ENCODE measurements around the gene NLRX1. TPM values are rescaled to one million over a fixed set of nuclear protein-coding genes. Genes with fewer than 3 reads are reported as not detected.

Gene NLRX1
- total RNA-seq, 1 donor from 2014 or later, result 35.9 TPM

DNA sequence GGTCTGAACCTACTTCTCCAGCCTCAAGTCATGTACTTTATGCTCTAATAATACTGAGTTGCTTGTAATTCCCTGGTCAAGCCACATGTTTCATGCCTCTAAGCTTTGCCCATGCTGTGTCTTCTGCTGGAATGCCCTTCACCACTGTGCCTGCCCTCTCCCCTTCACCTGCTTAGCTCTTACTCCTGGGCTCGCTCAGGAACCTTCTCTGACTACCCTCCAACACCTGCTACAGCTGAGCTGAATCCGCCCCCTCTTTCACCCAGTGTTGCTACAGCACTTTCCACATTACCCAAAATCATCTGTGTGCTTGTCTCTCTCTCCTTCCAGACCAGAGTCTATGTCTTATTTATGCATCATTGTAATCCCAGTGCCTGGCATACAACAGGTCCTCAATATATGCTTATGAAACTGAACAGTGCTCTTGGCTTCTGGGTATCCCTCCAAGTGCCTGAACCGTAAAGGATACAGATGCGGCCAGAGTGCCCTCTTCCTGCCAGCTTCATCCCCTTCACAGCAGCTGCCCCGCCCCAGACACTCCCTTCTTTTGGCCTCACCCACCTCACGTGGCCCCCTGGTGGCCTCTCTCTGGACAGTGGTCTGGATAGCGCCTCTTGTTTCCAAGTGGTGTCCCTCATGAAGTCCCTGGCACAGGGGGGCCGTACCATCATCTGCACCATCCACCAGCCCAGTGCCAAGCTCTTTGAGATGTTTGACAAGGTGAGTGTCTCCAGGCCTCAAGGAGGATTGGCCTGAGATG lies 12.6 kb upstream of the NLRX1 start:
- Histone ChIP-seq H3K27ac (no peak overlapping the region), H3K9me3 (no peaks in the 10 kb centered on the region), H3K36me3 (no peaks in the 10 kb centered on the region), H3K4me1 (no peaks in the 10 kb centered on the region), H3K4me3 (no peak overlapping the region), H3K27me3 (no peaks in the 10 kb centered on the region)
- DNase-seq (ENCODE audit: low spot score in 2 of 2), result no peak
- TF ChIP-seq, protein P1, sequence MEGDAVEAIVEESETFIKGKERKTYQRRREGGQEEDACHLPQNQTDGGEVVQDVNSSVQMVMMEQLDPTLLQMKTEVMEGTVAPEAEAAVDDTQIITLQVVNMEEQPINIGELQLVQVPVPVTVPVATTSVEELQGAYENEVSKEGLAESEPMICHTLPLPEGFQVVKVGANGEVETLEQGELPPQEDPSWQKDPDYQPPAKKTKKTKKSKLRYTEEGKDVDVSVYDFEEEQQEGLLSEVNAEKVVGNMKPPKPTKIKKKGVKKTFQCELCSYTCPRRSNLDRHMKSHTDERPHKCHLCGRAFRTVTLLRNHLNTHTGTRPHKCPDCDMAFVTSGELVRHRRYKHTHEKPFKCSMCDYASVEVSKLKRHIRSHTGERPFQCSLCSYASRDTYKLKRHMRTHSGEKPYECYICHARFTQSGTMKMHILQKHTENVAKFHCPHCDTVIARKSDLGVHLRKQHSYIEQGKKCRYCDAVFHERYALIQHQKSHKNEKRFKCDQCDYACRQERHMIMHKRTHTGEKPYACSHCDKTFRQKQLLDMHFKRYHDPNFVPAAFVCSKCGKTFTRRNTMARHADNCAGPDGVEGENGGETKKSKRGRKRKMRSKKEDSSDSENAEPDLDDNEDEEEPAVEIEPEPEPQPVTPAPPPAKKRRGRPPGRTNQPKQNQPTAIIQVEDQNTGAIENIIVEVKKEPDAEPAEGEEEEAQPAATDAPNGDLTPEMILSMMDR (IDR thresholded peaks at IDR 0.05), result no peak
- intact Hi-C loops (cut with DNase I), result no loop called here

DNA sequence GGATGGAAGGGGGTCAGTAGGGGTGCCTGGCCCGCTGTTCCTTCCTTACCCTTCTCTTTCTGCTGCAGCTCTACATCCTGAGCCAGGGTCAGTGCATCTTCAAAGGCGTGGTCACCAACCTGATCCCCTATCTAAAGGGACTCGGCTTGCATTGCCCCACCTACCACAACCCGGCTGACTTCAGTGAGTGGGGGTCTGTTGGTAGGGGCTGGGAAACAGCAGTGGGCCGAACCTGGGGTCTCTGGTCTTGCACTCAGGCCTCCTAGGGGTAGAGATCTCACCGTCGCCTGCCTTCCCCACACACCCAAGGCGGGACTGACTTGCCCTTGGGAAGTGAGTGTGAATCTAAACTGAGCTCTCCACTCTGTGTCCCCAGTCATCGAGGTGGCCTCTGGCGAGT lies 12.0 kb upstream of the NLRX1 start:
- TF ChIP-seq, protein P1 (IDR thresholded peaks at IDR 0.05), result no peak
- no peak for DNase-seq (ENCODE audit: low spot score in 2 of 2)
- Histone ChIP-seq H3K4me1 (no peaks in the 10 kb centered on the region), H3K9me3 (no peaks in the 10 kb centered on the region), H3K4me3 (no peak overlapping the region), H3K27me3 (no peaks in the 10 kb centered on the region), H3K36me3 (no peaks in the 10 kb centered on the region), H3K27ac (no peak overlapping the region)
- intact Hi-C loops (cut with DNase I), result no loop called here

DNA sequence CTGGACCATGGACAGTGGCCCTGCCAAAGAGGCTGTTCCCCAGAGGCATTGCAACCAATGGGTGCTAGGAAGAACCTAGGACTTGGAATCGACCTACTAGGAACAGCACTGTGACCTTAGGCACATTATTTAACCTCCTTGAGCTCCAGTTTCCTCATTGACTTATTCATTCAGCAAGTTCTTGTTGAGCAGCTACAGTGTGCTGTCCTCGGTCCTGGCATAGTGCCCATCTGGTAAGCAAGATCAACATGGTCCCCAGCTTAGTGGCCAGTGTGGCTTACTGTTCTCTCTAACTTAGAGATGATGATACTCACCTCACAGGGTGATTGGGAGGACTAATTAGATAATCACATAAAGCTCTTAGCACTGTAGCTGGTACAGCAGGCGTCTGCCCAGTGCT lies 11.5 kb upstream of the NLRX1 start:
- H3K4me3 ChIP-seq, result no peak overlapping the region
- intact Hi-C loops (cut with DNase I), result no loop called here
- no peaks in the 10 kb centered on the region for H3K4me1 ChIP-seq
- H3K27me3 ChIP-seq, result no peaks in the 10 kb centered on the region
- TF ChIP-seq, protein P1 (IDR thresholded peaks at IDR 0.05), result no peak
- H3K36me3 ChIP-seq, result no peaks in the 10 kb centered on the region
- no peak overlapping the region for H3K27ac ChIP-seq
- H3K9me3 ChIP-seq, result no peaks in the 10 kb centered on the region
- no peak for DNase-seq (ENCODE audit: low spot score in 2 of 2)

DNA sequence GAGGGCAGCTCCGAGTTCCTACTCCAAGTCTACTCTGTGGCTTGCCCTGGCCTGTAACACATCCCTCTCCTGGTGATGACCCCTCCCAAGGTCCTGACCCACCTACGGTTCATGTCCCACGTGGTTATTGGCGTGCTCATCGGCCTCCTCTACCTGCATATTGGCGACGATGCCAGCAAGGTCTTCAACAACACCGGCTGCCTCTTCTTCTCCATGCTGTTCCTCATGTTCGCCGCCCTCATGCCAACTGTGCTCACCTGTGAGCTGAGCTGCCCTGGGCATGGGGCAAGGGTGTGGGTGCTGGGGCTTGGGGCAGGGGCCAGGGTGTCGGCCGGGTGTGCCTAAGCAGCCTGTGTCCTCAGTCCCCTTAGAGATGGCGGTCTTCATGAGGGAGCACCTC lies 10.1 kb upstream of the NLRX1 start:
- H3K4me3 ChIP-seq, result no peak overlapping the region
- DNase-seq (ENCODE audit: low spot score in 2 of 2), result no peak
- H3K36me3 ChIP-seq, result no peaks in the 10 kb centered on the region
- TF ChIP-seq, protein P1 (IDR thresholded peaks at IDR 0.05), result no peak
- intact Hi-C loops (cut with DNase I), result no loop called here
- H3K27ac ChIP-seq, result no peak overlapping the region
- H3K27me3 ChIP-seq, result no peaks in the 10 kb centered on the region
- no peaks in the 10 kb centered on the region for H3K4me1 ChIP-seq
- no peaks in the 10 kb centered on the region for H3K9me3 ChIP-seq

DNA sequence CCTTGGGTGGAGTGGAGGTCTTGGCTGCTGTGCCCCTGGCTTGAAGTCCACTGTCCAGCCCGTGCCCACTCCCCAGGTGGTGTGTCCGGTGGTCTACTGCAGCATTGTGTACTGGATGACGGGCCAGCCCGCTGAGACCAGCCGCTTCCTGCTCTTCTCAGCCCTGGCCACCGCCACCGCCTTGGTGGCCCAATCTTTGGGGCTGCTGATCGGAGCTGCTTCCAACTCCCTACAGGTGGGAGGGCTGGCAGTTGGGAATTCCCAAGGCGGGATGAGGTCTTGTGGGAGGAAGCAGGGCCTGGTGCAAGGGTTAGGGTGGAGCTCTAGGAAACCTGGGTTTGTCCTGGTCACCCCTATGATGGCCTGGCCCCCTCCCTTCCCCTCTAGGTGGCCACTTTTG lies 8.4 kb upstream of the NLRX1 start:
- intact Hi-C loops (cut with DNase I), result no loop called here
- TF ChIP-seq, protein P1 (IDR thresholded peaks at IDR 0.05), result no peak
- Histone ChIP-seq H3K4me3 (no peak overlapping the region), H3K4me1 (no peaks in the 10 kb centered on the region), H3K9me3 (no peaks in the 10 kb centered on the region), H3K27ac (no peak overlapping the region), H3K27me3 (no peaks in the 10 kb centered on the region), H3K36me3 (no peaks in the 10 kb centered on the region)
- no peak for DNase-seq (ENCODE audit: low spot score in 2 of 2)

DNA sequence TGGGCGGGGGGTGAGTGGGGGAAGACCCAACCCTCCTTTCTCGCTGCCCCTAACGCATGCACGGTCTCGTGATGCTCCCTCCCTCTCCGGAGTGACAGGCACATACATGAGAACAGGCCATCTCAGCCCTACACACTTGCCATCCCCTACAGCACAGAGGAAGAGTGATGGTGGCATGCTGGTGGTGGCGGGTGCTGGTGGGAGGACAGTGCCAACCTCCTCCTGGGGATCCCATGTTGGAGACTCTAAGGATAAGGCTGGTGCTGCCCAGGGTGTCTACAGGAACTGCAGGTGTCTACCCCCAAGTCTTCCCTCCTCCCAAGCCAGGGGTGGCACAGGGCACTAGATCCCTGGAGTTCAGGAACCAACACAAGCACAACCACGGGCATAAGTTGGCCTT lies 6.7 kb upstream of the NLRX1 start:
- TF ChIP-seq, protein P1 (IDR thresholded peaks at IDR 0.05), result no peak
- Histone ChIP-seq H3K4me1 (no peaks in the 10 kb centered on the region), H3K27me3 (no peaks in the 10 kb centered on the region), H3K4me3 (no peak overlapping the region), H3K9me3 (no peaks in the 10 kb centered on the region), H3K27ac (no peak overlapping the region), H3K36me3 (no peaks in the 10 kb centered on the region)
- intact Hi-C loops (cut with DNase I), result no loop called here
- no peak for DNase-seq (ENCODE audit: low spot score in 2 of 2)

Data from ascending aorta (tissue), 2 donors.